SIG-M5 treated with dmso at 0.1 percent for 504 hours (cell line): ENCODE measurements around the gene RELB.

Experiments used
- DNase-seq: peaks from one replicate; lab custom pipeline; 2025; ENCODE audit not compliant: unreplicated experiment; lab: John Stamatoyannopoulos, UW

Gene RELB

GRCh38 chr19:45058622-45059159, 57.4 kb downstream of the RELB start:
- DNase-seq, result no peak

- DNase-seq, result peak; percentile 76
These were observed 58.1 kb downstream of the RELB start for GRCh38 chr19:45059258-45059965.

- DNase-seq, result no peak
These were observed 60.7 kb downstream of the RELB start for GRCh38 chr19:45061965-45062364.

- DNase-seq, result no peak
These were observed 62.9 kb downstream of the RELB start for GRCh38 chr19:45063851-45064801.

GRCh38 chr19:45066921-45067661, 65.8 kb downstream of the RELB start:
- DNase-seq, result no peak

GRCh38 chr19:45068041-45068440, 66.8 kb downstream of the RELB start:
- no peak for DNase-seq

- DNase-seq, result peak; percentile 15
These were observed 67.8 kb downstream of the RELB start for GRCh38 chr19:45069056-45069455.

GRCh38 chr19:45070214-45070613, 69.0 kb downstream of the RELB start:
- no peak for DNase-seq

- peak; percentile 34 for DNase-seq
These were observed 69.7 kb downstream of the RELB start for GRCh38 chr19:45070861-45071544.

- DNase-seq, result no peak
These were observed 70.3 kb downstream of the RELB start for GRCh38 chr19:45071545-45071938.

GRCh38 chr19:45071969-45072790, 70.9 kb downstream of the RELB start:
- DNase-seq, result no peak

GRCh38 chr19:45074744-45075300, 73.6 kb downstream of the RELB start:
- no peak for DNase-seq

- DNase-seq, result peak; percentile 92
These were observed 74.2 kb downstream of the RELB start for GRCh38 chr19:45075301-45076028.

- peak; percentile 65 for DNase-seq
These were observed 75.0 kb downstream of the RELB start, which contains the start of gene ZNF296 for GRCh38 chr19:45076029-45076850. Gene ZNF296, minus strand, starts transcription at chr19:45076478. Its CDS starts 105 bp downstream, at chr19:45076373.

- DNase-seq, result no peak
These were observed 75.8 kb downstream of the RELB start for GRCh38 chr19:45076851-45077730.

GRCh38 chr19:45078390-45079062, 77.3 kb downstream of the RELB start:
- no peak for DNase-seq
